Measurements from ENCODE around the gene SPSB2.
"Not testable (repeated sequence)": the region's sequence is repeated elsewhere in the genome, so short reads cannot be mapped to it uniquely, and the experiment has no call there.

The SPSB2 gene

DNA sequence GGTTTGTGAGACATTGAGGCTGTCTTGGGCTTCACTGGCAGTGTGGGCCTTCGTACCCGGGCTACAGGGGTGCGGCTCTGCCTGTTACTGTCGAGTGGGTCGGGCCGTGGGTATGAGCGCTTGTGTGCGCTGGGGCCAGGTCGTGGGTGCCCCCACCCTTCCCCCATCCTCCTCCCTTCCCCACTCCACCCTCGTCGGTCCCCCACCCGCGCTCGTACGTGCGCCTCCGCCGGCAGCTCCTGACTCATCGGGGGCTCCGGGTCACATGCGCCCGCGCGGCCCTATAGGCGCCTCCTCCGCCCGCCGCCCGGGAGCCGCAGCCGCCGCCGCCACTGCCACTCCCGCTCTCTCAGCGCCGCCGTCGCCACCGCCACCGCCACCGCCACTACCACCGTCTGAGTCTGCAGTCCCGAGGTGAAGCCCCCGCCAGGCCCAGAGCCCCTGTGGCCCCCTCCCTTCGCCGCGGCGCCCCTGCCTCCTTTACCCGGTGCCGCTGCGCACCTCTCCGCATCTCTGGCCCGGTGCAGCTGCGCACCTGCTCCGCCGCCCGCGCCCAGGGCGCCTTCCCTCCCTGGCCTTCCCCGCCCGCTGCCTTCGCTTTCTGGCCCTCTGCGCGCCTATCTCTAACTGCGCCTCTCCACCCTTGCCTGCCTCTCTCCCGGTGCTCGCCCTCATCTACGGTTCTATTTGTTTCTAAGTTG lies 41.3 kb upstream of the SPSB2 start, which contains the start of gene ENO2:
TSS of gene ENO2 (plus strand) at position 335 of the 701 bp plus-strand sequence. CDS start 1,253 bp downstream, outside the sequence.
- H3K27me3 ChIP-seq (ENCODE audit: insufficient read depth, low read depth) = peaks cover 11% of the 10 kb centered on the region; the same call in 1 of the 2 replicates
- no peak within 1 kb of the TSS for H3K4me3 ChIP-seq (IDR thresholded peaks at IDR 0.05; ENCODE audit: insufficient read depth, low read depth, low read length)
- peaks cover 8% of the 10 kb centered on the region for H3K4me1 ChIP-seq (ENCODE audit: low read depth, poor library complexity, severe bottlenecking)
- no peaks in the 10 kb centered on the region for H4K20me1 ChIP-seq (ENCODE audit: insufficient read depth)
- H3K36me3 ChIP-seq (ENCODE audit: insufficient read depth) = no peaks in the 10 kb centered on the region
- TF ChIP-seq, protein P1, sequence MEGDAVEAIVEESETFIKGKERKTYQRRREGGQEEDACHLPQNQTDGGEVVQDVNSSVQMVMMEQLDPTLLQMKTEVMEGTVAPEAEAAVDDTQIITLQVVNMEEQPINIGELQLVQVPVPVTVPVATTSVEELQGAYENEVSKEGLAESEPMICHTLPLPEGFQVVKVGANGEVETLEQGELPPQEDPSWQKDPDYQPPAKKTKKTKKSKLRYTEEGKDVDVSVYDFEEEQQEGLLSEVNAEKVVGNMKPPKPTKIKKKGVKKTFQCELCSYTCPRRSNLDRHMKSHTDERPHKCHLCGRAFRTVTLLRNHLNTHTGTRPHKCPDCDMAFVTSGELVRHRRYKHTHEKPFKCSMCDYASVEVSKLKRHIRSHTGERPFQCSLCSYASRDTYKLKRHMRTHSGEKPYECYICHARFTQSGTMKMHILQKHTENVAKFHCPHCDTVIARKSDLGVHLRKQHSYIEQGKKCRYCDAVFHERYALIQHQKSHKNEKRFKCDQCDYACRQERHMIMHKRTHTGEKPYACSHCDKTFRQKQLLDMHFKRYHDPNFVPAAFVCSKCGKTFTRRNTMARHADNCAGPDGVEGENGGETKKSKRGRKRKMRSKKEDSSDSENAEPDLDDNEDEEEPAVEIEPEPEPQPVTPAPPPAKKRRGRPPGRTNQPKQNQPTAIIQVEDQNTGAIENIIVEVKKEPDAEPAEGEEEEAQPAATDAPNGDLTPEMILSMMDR (conservative IDR thresholded peaks at IDR 0.05; ENCODE audit: low read depth, low read length) = no peak
- no peak within 1 kb of the TSS for H3K27ac ChIP-seq
- no peak within 1 kb of the TSS for H3K9ac ChIP-seq
- H2AFZ ChIP-seq (ENCODE audit: low read depth) = peak within 1 kb of the TSS; percentile 82
- H3K79me2 ChIP-seq (ENCODE audit: insufficient read depth, low read depth) = no peaks in the 10 kb centered on the region
- H3K4me2 ChIP-seq = peak within 1 kb of the TSS; percentile 84

DNA sequence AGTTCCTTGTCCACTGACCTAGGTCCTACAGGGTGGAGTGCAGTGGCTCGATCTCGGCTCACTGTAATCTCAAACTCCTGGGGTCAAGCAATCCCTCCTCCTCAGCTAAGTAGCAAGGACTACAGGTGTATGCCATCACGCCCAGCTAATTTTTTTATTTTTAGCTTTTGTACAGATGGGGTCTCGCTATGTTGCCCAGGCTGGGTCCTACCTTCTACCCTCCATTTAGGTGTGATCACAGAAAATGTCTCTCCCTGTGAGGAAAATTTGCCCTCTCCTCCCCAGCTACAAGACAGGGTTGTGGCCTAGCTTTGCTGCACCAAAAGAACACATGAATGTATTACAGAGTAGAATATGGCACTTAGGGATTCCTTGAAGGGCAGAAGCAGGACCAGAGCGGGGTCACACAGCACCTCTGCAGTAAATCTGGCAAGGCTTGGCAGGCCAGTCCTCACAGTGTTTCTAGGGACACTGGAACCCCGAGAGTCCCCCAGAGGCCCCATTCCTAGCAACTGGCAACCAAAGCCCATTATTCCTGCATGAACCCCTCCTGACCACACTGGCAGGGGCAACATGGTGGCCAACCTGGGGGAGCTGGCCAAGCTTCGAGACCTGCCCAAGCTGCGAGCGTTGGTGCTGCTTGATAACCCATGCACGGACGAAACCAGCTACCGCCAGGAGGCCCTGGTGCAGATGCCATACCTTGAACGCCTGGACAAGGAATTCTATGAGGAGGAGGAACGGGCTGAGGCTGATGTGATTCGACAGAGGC lies 39.2 kb upstream of the SPSB2 start:
- Histone ChIP-seq H3K4me1 (ENCODE audit: low read depth, poor library complexity, severe bottlenecking) (peaks cover 8% of the 10 kb centered on the region), H4K20me1 (ENCODE audit: insufficient read depth) (no peaks in the 10 kb centered on the region), H3K27me3 (ENCODE audit: insufficient read depth, low read depth) (peaks cover 11% of the 10 kb centered on the region; the same call in 1 of the 2 replicates), H3K4me2 (no peak overlapping the region), H3K79me2 (ENCODE audit: insufficient read depth, low read depth) (no peaks in the 10 kb centered on the region), H3K36me3 (ENCODE audit: insufficient read depth) (no peaks in the 10 kb centered on the region), H3K9ac (no peak overlapping the region), H3K27ac (no peak overlapping the region), H2AFZ (ENCODE audit: low read depth) (no peak overlapping the region), H3K4me3 (IDR thresholded peaks at IDR 0.05; ENCODE audit: insufficient read depth, low read depth, low read length) (no peak overlapping the region)
- TF ChIP-seq, protein P1 (conservative IDR thresholded peaks at IDR 0.05; ENCODE audit: low read depth, low read length) = no peak

DNA sequence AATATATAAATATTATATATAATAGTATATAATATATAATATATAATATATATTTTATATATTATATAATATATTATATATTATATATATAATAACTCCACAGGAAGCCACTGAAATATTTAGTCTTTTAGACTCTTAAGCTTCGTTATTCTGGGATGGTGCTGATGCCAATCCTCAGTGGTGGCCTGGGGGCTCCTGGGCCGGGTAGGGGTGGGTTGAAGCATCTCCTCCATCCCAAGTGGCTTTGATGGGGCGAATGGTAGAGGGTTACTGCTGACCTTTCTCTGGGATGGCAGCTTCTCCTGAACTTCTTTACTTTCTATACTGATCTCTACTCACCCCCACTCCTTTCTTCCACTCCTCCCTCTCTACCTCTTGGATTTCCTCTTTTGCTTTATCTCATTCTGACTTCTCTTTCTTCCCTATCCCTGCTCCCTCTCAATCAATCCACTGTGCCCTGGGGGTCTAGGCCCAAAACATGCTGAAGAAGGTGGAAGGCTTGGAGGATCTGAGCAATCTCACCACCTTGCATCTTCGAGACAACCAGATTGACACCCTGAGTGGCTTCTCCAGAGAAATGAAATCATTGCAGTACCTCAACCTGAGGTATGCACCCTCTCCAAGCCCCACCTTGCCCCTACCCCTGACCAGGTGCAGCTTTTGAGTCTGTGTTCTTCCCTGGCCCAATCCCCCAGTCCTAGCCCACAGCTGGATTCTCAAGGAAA lies 36.5 kb upstream of the SPSB2 start:
- H3K27me3 ChIP-seq (ENCODE audit: insufficient read depth, low read depth) = peaks cover 8% of the 10 kb centered on the region; the same call in 1 of the 2 replicates
- no peak overlapping the region for H3K27ac ChIP-seq
- H3K4me1 ChIP-seq (ENCODE audit: low read depth, poor library complexity, severe bottlenecking) = peaks cover 3% of the 10 kb centered on the region
- H3K9ac ChIP-seq = no peak overlapping the region
- no peaks in the 10 kb centered on the region for H3K79me2 ChIP-seq (ENCODE audit: insufficient read depth, low read depth)
- no peak overlapping the region for H3K4me3 ChIP-seq (IDR thresholded peaks at IDR 0.05; ENCODE audit: insufficient read depth, low read depth, low read length)
- H3K4me2 ChIP-seq = no peak overlapping the region
- TF ChIP-seq, protein P1 (conservative IDR thresholded peaks at IDR 0.05; ENCODE audit: low read depth, low read length) = no peak
- no peaks in the 10 kb centered on the region for H3K36me3 ChIP-seq (ENCODE audit: insufficient read depth)
- H2AFZ ChIP-seq (ENCODE audit: low read depth) = no peak overlapping the region
- H4K20me1 ChIP-seq (ENCODE audit: insufficient read depth) = no peaks in the 10 kb centered on the region

DNA sequence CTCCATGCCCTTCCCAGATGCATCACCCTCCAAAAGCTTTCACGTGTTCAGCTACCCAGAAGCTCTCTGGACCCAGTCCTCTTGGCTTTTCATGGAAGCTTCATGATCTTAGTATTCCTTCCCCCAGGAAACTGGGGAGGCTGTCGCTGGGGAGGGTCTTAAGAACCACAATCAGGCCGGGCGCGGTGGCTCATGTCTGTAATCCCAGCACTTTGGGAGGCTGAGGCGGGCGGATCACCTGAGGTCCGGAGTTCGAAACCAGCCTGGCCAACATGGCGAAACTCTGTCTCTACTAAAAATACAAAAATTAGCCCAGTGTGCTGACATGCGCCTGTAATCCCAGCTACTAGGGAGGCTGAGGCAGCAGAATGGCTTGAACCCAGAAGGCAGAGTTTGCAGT lies 35.0 kb upstream of the SPSB2 start:
- not testable (repeated sequence) for H3K36me3 ChIP-seq (ENCODE audit: insufficient read depth); H3K27me3 ChIP-seq (ENCODE audit: insufficient read depth, low read depth); H3K79me2 ChIP-seq (ENCODE audit: insufficient read depth, low read depth); H4K20me1 ChIP-seq (ENCODE audit: insufficient read depth); H3K4me1 ChIP-seq (ENCODE audit: low read depth, poor library complexity, severe bottlenecking); H3K4me3 ChIP-seq (IDR thresholded peaks at IDR 0.05; ENCODE audit: insufficient read depth, low read depth, low read length); H3K27ac ChIP-seq; H3K9ac ChIP-seq; H2AFZ ChIP-seq (ENCODE audit: low read depth); H3K4me2 ChIP-seq

Data from KMS-11 (cell line).